GM21390 (cell line): ENCODE data around the gene SKA3.

Source experiments
- ATAC-seq: cut with Tn5 transposase; IDR thresholded peaks from one replicate; pipeline ENCODE4 v1.9.1; 2021; ENCODE audit not compliant: unreplicated experiment

SKA3 gene

GRCh38 chr13:21117104-21117809 lies 59.1 kb downstream of the SKA3 start:
- ATAC-seq: no peak

GRCh38 chr13:21116141-21116540 lies 60.2 kb downstream of the SKA3 start:
- ATAC-seq: no peak

GRCh38 chr13:21115231-21115630 lies 61.1 kb downstream of the SKA3 start:
- ATAC-seq: no peak

GRCh38 chr13:21111546-21111945 lies 64.8 kb downstream of the SKA3 start:
- ATAC-seq: no peak

- no peak for ATAC-seq
Measured at GRCh38 chr13:21109168-21109567, 67.2 kb downstream of the SKA3 start.

GRCh38 chr13:21106089-21106488 lies 70.3 kb downstream of the SKA3 start:
- ATAC-seq: no peak

GRCh38 chr13:21104199-21105019 lies 71.9 kb downstream of the SKA3 start:
- no peak for ATAC-seq
